VCaP (cell line): Measurements from ENCODE around the gene SPATA17.

ENCODE experiments used
- H3K27ac ChIP-seq: fragments of 450-650 bp; 2 replicates; pipeline ENCODE4 v1.5.1; 2017
- TF ChIP-seq, protein P1 (sequence below): fragments of 450-650 bp; conservative IDR thresholded peaks from 2 replicates; pipeline ENCODE4 v1.5.1; 2017; ENCODE audit warnings: mild to moderate bottlenecking, moderate library complexity

SPATA17 gene

GRCh38 chr1:217647791-217648190 is 16.6 kb downstream of the SPATA17 start:
- TF ChIP-seq, protein P1, sequence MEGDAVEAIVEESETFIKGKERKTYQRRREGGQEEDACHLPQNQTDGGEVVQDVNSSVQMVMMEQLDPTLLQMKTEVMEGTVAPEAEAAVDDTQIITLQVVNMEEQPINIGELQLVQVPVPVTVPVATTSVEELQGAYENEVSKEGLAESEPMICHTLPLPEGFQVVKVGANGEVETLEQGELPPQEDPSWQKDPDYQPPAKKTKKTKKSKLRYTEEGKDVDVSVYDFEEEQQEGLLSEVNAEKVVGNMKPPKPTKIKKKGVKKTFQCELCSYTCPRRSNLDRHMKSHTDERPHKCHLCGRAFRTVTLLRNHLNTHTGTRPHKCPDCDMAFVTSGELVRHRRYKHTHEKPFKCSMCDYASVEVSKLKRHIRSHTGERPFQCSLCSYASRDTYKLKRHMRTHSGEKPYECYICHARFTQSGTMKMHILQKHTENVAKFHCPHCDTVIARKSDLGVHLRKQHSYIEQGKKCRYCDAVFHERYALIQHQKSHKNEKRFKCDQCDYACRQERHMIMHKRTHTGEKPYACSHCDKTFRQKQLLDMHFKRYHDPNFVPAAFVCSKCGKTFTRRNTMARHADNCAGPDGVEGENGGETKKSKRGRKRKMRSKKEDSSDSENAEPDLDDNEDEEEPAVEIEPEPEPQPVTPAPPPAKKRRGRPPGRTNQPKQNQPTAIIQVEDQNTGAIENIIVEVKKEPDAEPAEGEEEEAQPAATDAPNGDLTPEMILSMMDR, result no peak
- H3K27ac ChIP-seq, result no peak overlapping the region

- TF ChIP-seq, protein P1, result no peak
- no peak overlapping the region for H3K27ac ChIP-seq
Measured at GRCh38 chr1:217650674-217651073, 19.5 kb downstream of the SPATA17 start.

DNA sequence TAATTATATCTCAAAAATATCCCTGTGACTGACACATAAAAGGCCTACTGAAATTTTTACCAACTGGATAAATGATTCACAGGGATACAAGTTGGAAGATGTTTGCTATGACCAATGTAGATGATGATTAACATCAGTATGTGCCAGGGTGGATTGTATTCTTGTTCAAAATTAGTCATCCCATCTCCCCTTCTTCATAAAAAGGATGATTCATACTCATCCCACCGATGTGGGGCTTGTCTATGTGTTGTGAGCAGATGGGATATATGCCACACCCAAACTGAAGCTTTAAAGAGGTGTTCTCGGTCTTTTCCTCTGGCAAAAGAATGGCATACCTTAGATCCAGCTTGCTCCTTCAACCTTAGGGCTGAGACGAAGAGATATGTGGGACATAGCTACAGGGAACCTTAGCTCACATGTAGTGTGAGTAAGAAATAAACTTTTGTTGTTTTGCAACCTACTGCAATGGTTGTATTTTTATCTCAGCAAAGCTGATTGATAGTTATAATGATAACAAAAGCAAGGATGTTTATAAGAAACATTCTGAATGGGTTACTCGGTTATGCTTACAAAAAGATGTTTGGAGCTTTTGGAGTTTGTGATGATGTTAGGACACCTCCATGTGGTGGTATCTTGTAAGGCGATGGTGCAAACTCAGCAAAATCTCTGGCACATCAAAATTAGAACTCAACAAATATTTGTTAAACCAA is 29.4 kb downstream of the SPATA17 start:
- H3K27ac ChIP-seq, result no peak overlapping the region
- TF ChIP-seq, protein P1, result peak; percentile 63

GRCh38 chr1:217661407-217661806 is 30.3 kb downstream of the SPATA17 start:
- H3K27ac ChIP-seq, result no peak overlapping the region
- TF ChIP-seq, protein P1, result no peak

DNA sequence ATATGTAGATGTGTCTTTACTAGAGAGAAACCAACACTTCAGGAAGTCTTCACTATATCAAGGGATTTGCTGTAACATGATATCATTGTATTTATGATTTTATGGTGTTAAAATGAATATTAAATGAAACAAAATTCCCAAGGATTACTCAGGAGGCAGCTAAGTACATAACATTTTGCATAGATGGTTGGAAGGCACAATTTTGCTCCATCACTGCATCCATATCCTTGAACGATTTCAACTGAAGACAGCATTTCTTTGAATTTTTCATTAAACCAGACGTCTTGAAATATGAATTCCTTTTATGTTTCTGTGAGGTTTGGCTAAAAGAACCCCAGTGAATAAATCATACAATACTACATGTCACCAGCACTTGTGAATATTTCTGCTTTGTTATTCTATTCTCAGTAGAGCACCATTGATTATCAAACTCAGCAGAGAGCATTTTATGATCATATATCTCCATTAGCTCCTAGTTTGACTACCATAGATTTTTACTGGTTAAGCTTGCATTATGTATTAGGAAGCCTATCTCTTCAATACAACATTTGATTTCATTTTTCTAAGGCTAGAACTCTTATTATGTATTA is 37.3 kb downstream of the SPATA17 start:
- no peak overlapping the region for H3K27ac ChIP-seq
- TF ChIP-seq, protein P1, result no peak

DNA sequence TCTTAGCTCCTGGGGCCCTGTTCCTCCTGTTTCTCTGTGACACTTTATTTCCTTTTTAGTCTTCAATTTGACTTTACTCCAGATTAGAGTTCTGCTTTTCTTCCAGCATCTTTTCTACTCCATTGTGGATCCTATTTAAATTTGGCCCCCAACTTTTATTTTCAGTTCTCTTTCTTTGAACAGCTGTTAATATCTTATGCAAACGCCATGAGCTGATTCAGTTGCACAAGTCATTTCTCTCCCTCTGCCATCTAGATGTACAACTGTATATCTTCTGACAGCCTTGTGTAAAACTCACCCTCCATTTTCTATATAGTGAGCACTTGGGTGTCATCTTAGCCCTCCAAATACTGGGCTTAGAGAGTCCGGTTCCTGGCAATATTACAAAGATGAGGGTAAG is 42.2 kb downstream of the SPATA17 start:
- H3K27ac ChIP-seq, result 0 out of 2 replicates have a peak overlapping the region, but pooled peaks have one; percentile 2
- TF ChIP-seq, protein P1, result no peak

GRCh38 chr1:217674028-217674729 is 43.0 kb downstream of the SPATA17 start:
- TF ChIP-seq, protein P1, result no peak
- H3K27ac ChIP-seq, result no peak overlapping the region
